Measurements from ENCODE around the gene SLC35E2B. TPM values are rescaled to one million over a fixed set of nuclear protein-coding genes. Genes with fewer than 3 reads are reported as not detected.

SLC35E2B gene
- total RNA-seq, 1 donor: 32.8 TPM

- H3K4me3 ChIP-seq (ENCODE audit: low read depth, low read length): no peak overlapping the region
- TF ChIP-seq, protein P1, sequence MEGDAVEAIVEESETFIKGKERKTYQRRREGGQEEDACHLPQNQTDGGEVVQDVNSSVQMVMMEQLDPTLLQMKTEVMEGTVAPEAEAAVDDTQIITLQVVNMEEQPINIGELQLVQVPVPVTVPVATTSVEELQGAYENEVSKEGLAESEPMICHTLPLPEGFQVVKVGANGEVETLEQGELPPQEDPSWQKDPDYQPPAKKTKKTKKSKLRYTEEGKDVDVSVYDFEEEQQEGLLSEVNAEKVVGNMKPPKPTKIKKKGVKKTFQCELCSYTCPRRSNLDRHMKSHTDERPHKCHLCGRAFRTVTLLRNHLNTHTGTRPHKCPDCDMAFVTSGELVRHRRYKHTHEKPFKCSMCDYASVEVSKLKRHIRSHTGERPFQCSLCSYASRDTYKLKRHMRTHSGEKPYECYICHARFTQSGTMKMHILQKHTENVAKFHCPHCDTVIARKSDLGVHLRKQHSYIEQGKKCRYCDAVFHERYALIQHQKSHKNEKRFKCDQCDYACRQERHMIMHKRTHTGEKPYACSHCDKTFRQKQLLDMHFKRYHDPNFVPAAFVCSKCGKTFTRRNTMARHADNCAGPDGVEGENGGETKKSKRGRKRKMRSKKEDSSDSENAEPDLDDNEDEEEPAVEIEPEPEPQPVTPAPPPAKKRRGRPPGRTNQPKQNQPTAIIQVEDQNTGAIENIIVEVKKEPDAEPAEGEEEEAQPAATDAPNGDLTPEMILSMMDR (IDR thresholded peaks at IDR 0.05; ENCODE audit: insufficient read depth, low read depth, low read length): no peak
- no peak for DNase-seq (ENCODE audit: low read depth)
Observed at GRCh38 chr1:1612104-1612400, 80.5 kb downstream of the SLC35E2B start.

- TF ChIP-seq, protein P1 (IDR thresholded peaks at IDR 0.05; ENCODE audit: insufficient read depth, low read depth, low read length): no peak
- DNase-seq (ENCODE audit: low read depth): no peak
- H3K4me3 ChIP-seq (ENCODE audit: low read depth, low read length): no peak overlapping the region
Observed at GRCh38 chr1:1610796-1611195, 81.8 kb downstream of the SLC35E2B start.

DNA sequence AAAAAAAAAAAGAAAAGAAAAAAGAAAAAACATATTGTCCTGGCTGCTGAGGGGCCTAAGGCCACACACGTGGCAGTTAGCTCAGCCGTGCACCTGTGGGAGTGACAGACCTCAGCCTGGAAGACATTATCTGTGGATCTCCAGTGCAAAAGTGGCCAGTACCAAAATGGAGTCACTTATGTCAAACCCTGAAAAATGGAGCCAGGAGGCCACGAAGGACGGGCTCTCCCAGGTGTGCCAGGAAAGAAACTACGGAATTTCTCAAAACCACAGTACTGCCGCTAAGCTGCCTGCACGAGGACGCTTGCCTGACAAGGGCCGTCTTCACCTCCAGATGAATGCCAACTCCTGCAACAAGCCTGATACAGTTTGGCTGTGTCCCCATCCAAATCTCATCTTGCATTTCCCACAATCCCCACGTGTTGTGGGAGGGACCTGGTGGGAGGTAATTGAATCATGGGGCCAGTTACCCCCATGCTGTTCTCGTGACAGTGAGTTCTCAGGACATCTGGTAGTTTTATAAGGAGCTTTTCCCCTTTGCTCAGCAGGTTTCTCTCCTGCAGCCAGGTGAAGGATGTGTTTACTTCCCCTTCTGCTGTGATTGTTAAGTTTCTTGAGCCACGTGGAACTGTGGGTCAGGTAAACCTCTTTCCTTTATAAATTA lies 82.6 kb downstream of the SLC35E2B start:
- DNase-seq (ENCODE audit: low read depth): no peak
- TF ChIP-seq, protein P1 (IDR thresholded peaks at IDR 0.05; ENCODE audit: insufficient read depth, low read depth, low read length): no peak
- H3K4me3 ChIP-seq (ENCODE audit: low read depth, low read length): no peak overlapping the region

Other genes with a start within 250 kb of the SLC35E2B start
- under 0.01 and 0.32 TPM in 2 replicates for gene ATAD3C, start 243.1 kb downstream of the SLC35E2B start, total RNA-seq
- 17.3 and 20.0 TPM in 2 replicates for gene ATAD3B, start 221.0 kb downstream of the SLC35E2B start, total RNA-seq
- 32.9 and 36.7 TPM in 2 replicates for gene ATAD3A, start 180.6 kb downstream of the SLC35E2B start, total RNA-seq
- gene TMEM240, start 152.2 kb downstream of the SLC35E2B start, total RNA-seq: 2.2 and 2.3 TPM in 2 replicates
- gene SSU72, start 117.9 kb downstream of the SLC35E2B start, total RNA-seq: 58.7 and 68.6 TPM in 2 replicates
- 0.43 and 2.6 TPM in 2 replicates for gene FNDC10, start 92.7 kb downstream of the SLC35E2B start, total RNA-seq
- gene MIB2, start 77.3 kb downstream of the SLC35E2B start, total RNA-seq: 58.7 and 62.8 TPM in 2 replicates
- 6.5 and 11.0 TPM in 2 replicates for gene MMP23B, start 60.6 kb downstream of the SLC35E2B start, total RNA-seq
- gene CDK11B, start 33.8 kb downstream of the SLC35E2B start, total RNA-seq: 5.2 and 6.0 TPM in 2 replicates
- gene CDK11A, start 31.6 kb upstream of the SLC35E2B start, total RNA-seq: 18.1 and 20.9 TPM in 2 replicates
- 44.0 and 48.6 TPM in 2 replicates for gene NADK, start 85.7 kb upstream of the SLC35E2B start, total RNA-seq
- 107 and 124 TPM in 2 replicates for gene GNB1, start 198.3 kb upstream of the SLC35E2B start, total RNA-seq
- gene CALML6, start 222.5 kb upstream of the SLC35E2B start, total RNA-seq: under 0.01 TPM in 2 replicates
- 0.32 and 0.43 TPM in 2 replicates for gene TMEM52, start 226.5 kb upstream of the SLC35E2B start, total RNA-seq

All from fibroblast of villous mesenchyme (primary cell).